Dendritic cell treated with granulocyte-macrophage colony-stimulating factor and Interleukin-4, amounts not matched to agents 40 ng/mL and 50 ng/mL, for 4 days (primary cell): ENCODE data around the gene FBXO3.

Source experiments
- H3K27ac Mint-ChIP-seq: one replicate; pipeline ENCODE4 v1.8.0; 2022; ENCODE audit warnings: mild to moderate bottlenecking, mixed read lengths
- H3K27me3 Mint-ChIP-seq: one replicate; pipeline ENCODE4 v1.8.0; 2022; ENCODE audit warnings: mild to moderate bottlenecking, mixed read lengths
- H3K36me3 Mint-ChIP-seq: one replicate; pipeline ENCODE4 v1.8.0; 2022; ENCODE audit warnings: low read depth, mixed read lengths
- H3K4me1 Mint-ChIP-seq: one replicate; pipeline ENCODE4 v1.8.0; 2022; ENCODE audit warnings: low read depth, mixed read lengths
- H3K4me3 Mint-ChIP-seq: one replicate; pipeline ENCODE4 v1.8.0; 2022; ENCODE audit warnings: mild to moderate bottlenecking, moderate library complexity, mixed read lengths
- H3K9me3 Mint-ChIP-seq: one replicate; pipeline ENCODE4 v1.8.0; 2022; ENCODE audit warnings: mixed read lengths
- intact Hi-C: fragments of 100-400 bp; cut with micrococcal nuclease; formaldehyde crosslinking; loops from one replicate; pipeline ENCODE4 v1.15.0; 2022

FBXO3 gene

GRCh38 chr11:33778675-33779074, 4.4 kb upstream of the FBXO3 start:
- intact Hi-C loops, result no loop called here
- Mint-ChIP-seq H3K27ac (no peak overlapping the region), H3K4me3 (no peak overlapping the region), H3K4me1 (peaks cover 13% of the 10 kb centered on the region), H3K36me3 (peaks cover 11% of the 10 kb centered on the region), H3K27me3 (peaks cover 47% of the 10 kb centered on the region), H3K9me3 (no peaks in the 10 kb centered on the region)

DNA sequence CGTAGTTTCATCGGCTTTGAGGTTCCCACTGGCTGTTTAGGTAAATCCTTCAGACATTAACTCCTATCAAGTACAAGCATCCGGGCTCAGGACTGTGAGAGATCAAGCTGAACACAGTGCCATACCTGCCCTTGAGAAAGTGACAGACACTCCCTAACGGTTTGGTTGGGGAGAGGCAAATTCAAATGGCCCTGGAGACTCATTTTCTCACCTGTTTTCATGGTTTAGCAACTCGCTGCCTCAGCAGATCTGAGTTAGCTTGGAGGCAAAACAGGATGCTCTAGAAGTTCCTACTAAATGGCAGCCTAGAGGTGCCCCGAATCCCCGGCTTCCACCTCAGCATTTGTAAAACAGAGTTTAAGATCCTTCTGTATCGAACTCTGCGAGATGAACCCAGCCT, 3.6 kb upstream of the FBXO3 start:
- no peaks in the 10 kb centered on the region for H3K9me3 Mint-ChIP-seq
- no peak overlapping the region for H3K27ac Mint-ChIP-seq
- H3K4me3 Mint-ChIP-seq, result no peak overlapping the region
- peaks cover 47% of the 10 kb centered on the region for H3K27me3 Mint-ChIP-seq
- intact Hi-C loops, result no loop called here
- H3K4me1 Mint-ChIP-seq, result peaks cover 20% of the 10 kb centered on the region
- H3K36me3 Mint-ChIP-seq, result peaks cover 14% of the 10 kb centered on the region

DNA sequence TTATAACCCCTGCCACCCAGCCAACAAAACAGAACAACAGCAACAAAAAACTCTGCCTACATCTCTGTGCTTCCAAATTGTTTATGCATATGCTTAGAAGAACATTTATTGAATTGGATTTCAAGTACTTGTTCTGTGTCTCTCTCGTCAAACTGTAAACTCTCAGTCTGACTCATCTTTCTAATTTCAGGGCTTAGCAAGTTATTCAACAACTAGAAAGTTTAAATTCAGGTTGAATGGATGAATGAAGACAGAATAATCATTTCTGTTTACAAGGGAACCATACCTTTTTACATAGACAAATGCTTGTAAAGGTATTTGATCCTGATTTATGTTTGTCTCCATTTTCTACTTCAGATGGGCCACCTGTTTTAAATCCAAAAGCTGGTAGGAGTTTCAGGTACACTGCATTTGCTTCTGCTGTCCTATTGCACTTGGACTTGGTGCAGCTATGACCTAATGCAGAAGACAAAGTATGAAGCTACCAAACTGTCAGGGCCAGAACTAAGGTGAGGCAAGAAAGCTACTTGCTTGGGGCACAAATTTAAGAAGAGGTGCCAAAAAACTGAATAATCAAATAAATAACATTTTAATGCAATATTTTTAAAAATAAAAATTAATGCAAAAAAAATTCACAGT, 1.6 kb upstream of the FBXO3 start:
- peaks cover 29% of the 10 kb centered on the region for H3K4me1 Mint-ChIP-seq
- H3K27ac Mint-ChIP-seq, result no peak overlapping the region
- peaks cover 14% of the 10 kb centered on the region for H3K36me3 Mint-ChIP-seq
- no peak overlapping the region for H3K4me3 Mint-ChIP-seq
- intact Hi-C loops, result no loop called here
- no peaks in the 10 kb centered on the region for H3K9me3 Mint-ChIP-seq
- peaks cover 43% of the 10 kb centered on the region for H3K27me3 Mint-ChIP-seq

- peaks cover 29% of the 10 kb centered on the region for H3K4me1 Mint-ChIP-seq
- H3K27me3 Mint-ChIP-seq, result peaks cover 42% of the 10 kb centered on the region
- H3K4me3 Mint-ChIP-seq, result no peak overlapping the region
- peaks cover 16% of the 10 kb centered on the region for H3K36me3 Mint-ChIP-seq
- H3K27ac Mint-ChIP-seq, result no peak overlapping the region
- H3K9me3 Mint-ChIP-seq, result no peaks in the 10 kb centered on the region
- intact Hi-C loops, result no loop called here
These were observed 1.1 kb upstream of the FBXO3 start for GRCh38 chr11:33775467-33775807.

DNA sequence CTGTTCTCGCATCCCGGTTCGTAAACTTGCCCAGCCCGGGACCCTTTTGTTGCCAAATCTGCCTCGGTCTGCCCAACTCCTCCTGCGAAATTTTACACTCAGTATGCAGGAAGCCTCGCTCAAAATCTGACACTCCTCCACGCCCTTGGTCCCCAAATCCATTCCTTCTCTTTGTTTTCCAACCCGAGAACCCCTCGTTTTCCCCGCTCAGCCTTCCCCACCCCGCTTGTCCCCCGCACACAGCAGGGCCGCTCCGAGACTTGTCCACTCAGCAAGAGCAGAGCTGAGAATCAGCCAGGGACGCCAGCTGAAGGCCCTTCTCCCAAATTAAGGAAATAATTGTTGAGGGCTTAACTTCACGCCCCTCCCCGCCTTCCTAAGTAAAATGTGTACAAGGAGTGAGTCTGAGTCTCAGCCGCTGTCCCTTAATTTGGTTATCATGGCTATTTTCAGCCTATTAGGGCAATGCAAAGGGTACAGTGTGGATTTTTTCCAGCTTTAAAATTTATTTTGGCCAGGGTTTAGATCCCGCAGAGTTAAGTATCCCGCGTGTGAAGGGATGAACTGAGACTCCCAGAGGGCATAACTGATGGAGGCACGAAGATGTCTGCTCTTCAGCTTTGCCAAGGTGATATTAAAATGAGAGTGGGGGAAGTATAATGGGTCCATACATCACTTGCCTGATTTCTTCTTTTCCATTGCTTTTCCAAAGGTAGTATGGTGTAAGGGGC, 581 bp upstream of the FBXO3 start:
- Mint-ChIP-seq H3K9me3 (no peaks in the 10 kb centered on the region), H3K4me1 (peaks cover 29% of the 10 kb centered on the region), H3K4me3 (peak overlapping the region; percentile 81), H3K27ac (peak overlapping the region; percentile 87), H3K27me3 (peaks cover 37% of the 10 kb centered on the region), H3K36me3 (peaks cover 22% of the 10 kb centered on the region)
- intact Hi-C loops, result no loop called here

DNA sequence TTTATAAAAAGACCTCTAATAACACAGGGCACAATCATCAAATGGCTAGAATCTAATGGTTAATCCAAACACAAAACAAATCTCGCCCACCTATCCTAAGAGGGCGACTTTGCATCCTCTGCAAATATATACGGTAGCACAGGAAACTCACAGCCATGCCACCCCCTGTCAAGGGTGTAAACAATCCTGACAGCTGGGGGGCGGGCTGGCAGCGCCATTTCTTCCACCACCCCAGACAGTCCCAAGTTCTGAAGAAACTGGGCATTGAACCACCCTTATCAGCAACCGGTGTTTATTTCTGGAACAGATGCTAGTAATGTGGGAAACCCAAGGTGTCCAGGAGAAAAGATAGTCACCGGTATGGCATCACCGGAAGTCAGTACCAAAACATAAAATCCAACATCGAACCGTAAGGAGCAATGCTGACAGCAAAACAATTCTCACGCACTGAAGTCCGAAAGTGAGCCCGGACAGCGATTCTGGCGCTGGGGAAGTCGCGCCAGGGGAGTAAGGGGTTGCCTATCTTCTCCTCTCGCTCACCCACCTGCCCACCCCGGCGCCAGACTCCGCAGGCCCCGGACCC, 825 bp downstream of the FBXO3 start:
- Mint-ChIP-seq H3K27ac (peak overlapping the region; percentile 87), H3K9me3 (no peaks in the 10 kb centered on the region), H3K4me1 (peaks cover 29% of the 10 kb centered on the region), H3K27me3 (peaks cover 30% of the 10 kb centered on the region), H3K36me3 (peaks cover 33% of the 10 kb centered on the region), H3K4me3 (peak overlapping the region; percentile 81)
- intact Hi-C loops, result no loop called here

DNA sequence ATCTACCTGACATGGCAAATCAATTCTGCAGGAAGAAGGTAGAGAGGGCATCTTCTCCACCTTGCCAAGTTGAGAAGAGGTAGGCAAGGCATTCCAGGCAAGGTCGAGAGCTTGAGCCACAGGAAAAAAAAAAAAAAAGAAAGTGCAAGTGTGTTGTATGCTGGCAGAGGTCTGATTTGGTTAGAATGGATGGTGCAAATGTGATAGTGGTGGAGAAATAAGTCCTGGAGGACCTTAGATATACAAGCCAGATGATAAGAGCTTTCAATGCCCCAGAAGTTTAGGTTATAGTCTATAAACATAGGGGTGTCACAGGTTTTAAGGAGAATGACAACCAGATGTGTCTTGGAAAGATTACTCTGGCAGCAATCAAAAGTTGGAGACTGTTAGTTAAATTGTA, 1.4 kb downstream of the FBXO3 start:
- peak overlapping the region; percentile 5 for H3K4me3 Mint-ChIP-seq
- intact Hi-C loops, result no loop called here
- no peaks in the 10 kb centered on the region for H3K9me3 Mint-ChIP-seq
- H3K4me1 Mint-ChIP-seq, result peaks cover 29% of the 10 kb centered on the region
- H3K36me3 Mint-ChIP-seq, result peaks cover 37% of the 10 kb centered on the region
- H3K27me3 Mint-ChIP-seq, result peaks cover 25% of the 10 kb centered on the region
- H3K27ac Mint-ChIP-seq, result no peak overlapping the region

- Mint-ChIP-seq H3K36me3 (peaks cover 42% of the 10 kb centered on the region), H3K9me3 (no peaks in the 10 kb centered on the region), H3K4me3 (no peak overlapping the region), H3K27ac (no peak overlapping the region), H3K4me1 (peaks cover 29% of the 10 kb centered on the region), H3K27me3 (peaks cover 25% of the 10 kb centered on the region)
- intact Hi-C loops, result no loop called here
These were observed 2.0 kb downstream of the FBXO3 start for GRCh38 chr11:33772300-33772699.

GRCh38 chr11:33770236-33770635, 4.1 kb downstream of the FBXO3 start:
- H3K27me3 Mint-ChIP-seq, result peaks cover 7% of the 10 kb centered on the region
- peaks cover 26% of the 10 kb centered on the region for H3K4me1 Mint-ChIP-seq
- peaks cover 63% of the 10 kb centered on the region for H3K36me3 Mint-ChIP-seq
- intact Hi-C loops, result no loop called here
- H3K4me3 Mint-ChIP-seq, result no peak overlapping the region
- H3K9me3 Mint-ChIP-seq, result no peaks in the 10 kb centered on the region
- no peak overlapping the region for H3K27ac Mint-ChIP-seq

DNA sequence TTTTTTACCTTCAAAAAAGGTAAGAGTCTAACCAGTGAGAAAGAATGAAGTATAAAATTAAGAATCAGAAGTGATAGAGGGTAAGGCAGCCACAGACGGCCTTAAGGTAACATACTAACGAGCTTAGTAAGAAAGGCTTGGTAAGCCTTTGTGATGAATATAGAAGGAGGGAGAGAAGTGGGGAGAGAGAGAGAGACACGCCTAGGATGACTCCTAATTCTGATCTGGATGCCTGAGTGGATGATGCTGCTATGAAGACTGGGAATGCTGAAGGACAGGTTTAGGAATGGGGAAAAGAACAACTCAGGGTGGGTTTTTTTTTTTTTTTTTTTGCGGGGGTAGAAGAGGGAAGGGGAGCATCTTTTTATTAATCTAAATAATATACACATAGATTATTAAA, 4.8 kb downstream of the FBXO3 start:
- Mint-ChIP-seq H3K9me3 (no peaks in the 10 kb centered on the region), H3K27me3 (peaks cover under 1% of the 10 kb centered on the region), H3K4me1 (peaks cover 19% of the 10 kb centered on the region), H3K36me3 (peaks cover 67% of the 10 kb centered on the region), H3K4me3 (no peak overlapping the region), H3K27ac (no peak overlapping the region)
- intact Hi-C loops, result no loop called here

GRCh38 chr11:33767624-33768023, 6.7 kb downstream of the FBXO3 start:
- H3K27ac Mint-ChIP-seq, result no peak overlapping the region
- no peaks in the 10 kb centered on the region for H3K27me3 Mint-ChIP-seq
- intact Hi-C loops, result no loop called here
- no peaks in the 10 kb centered on the region for H3K9me3 Mint-ChIP-seq
- no peak overlapping the region for H3K4me3 Mint-ChIP-seq
- H3K36me3 Mint-ChIP-seq, result peaks cover 74% of the 10 kb centered on the region
- peaks cover 6% of the 10 kb centered on the region for H3K4me1 Mint-ChIP-seq

- no peaks in the 10 kb centered on the region for H3K9me3 Mint-ChIP-seq
- H3K36me3 Mint-ChIP-seq, result peaks cover 86% of the 10 kb centered on the region
- intact Hi-C loops, result no loop called here
- no peak overlapping the region for H3K4me3 Mint-ChIP-seq
- no peaks in the 10 kb centered on the region for H3K4me1 Mint-ChIP-seq
- H3K27ac Mint-ChIP-seq, result no peak overlapping the region
- no peaks in the 10 kb centered on the region for H3K27me3 Mint-ChIP-seq
These were observed 8.2 kb downstream of the FBXO3 start for GRCh38 chr11:33766085-33766484.

- no peak overlapping the region for H3K4me3 Mint-ChIP-seq
- intact Hi-C loops, result no loop called here
- H3K27ac Mint-ChIP-seq, result no peak overlapping the region
- no peaks in the 10 kb centered on the region for H3K9me3 Mint-ChIP-seq
- no peaks in the 10 kb centered on the region for H3K4me1 Mint-ChIP-seq
- H3K27me3 Mint-ChIP-seq, result no peaks in the 10 kb centered on the region
- peaks cover 86% of the 10 kb centered on the region for H3K36me3 Mint-ChIP-seq
These were observed 12.8 kb downstream of the FBXO3 start for GRCh38 chr11:33761471-33761870.

DNA sequence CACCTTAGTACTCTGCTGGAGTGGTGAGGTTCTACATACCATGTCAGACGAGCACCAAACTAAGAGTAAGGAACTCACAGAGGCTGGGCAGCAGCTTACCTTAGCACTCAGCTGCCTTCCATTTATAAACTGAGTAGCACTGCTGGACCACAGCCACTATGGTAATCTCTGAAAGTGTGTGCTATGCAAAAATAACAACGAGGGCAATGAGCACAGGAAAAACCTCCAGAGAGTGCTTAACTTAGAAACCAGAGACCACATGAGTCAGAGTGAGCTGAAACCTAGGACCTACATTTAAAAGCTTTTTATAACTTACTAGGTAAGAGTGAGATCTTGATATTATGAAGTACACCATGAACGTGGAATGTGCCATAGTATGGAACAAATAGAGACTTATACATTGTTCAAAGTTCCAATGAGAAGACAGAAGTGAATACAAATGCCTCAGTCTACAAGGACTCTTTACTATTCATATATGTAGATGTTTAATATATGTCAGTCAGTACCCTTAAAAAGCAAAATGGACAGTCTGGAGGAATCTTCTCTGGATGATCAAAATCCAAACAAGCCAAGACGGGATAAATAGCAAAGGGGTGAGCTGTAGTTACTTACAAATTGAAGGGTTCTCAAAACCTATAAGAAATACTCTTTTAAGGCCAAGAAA, 20.9 kb downstream of the FBXO3 start:
- no peaks in the 10 kb centered on the region for H3K27me3 Mint-ChIP-seq
- H3K36me3 Mint-ChIP-seq, result peaks cover 55% of the 10 kb centered on the region
- intact Hi-C loops, result no loop called here
- H3K4me1 Mint-ChIP-seq, result no peaks in the 10 kb centered on the region
- H3K9me3 Mint-ChIP-seq, result no peaks in the 10 kb centered on the region
- no peak overlapping the region for H3K4me3 Mint-ChIP-seq
- H3K27ac Mint-ChIP-seq, result no peak overlapping the region
